GM23338 (cell line): Measurements from ENCODE around the gene ATP9B.

Source experiments
- CREB1 ChIP-seq: fragments of 250-450 bp; sonication (Bioruptor Pico); IDR thresholded peaks from 2 replicates; pipeline ENCODE4 v1.5.0; 2020; ENCODE audit warnings: low read depth, mild to moderate bottlenecking, moderate library complexity
- CTCF ChIP-seq, 2 experiments: fragments of 200-600 bp in 1 of 2; sonication (generic) in 1 of 2; conservative IDR thresholded peaks; 2 replicates each; pipeline versions ENCODE4 v1.5.1 to v1.6.1; 2016 to 2017; ENCODE audit warnings: antibody characterized with exemption in 2 of 2, low read depth in 2 of 2, mild to moderate bottlenecking in 2 of 2, moderate library complexity in 1 of 2
- ETS1 ChIP-seq: IDR thresholded peaks from 2 replicates; pipeline ENCODE4 v1.6.1; 2016; ENCODE audit warnings: antibody characterized with exemption
- EZH2 ChIP-seq: fragments of 200-600 bp; sonication (generic); IDR thresholded peaks from one replicate; pipeline ENCODE4 v1.8.0; 2017; ENCODE audit warnings: antibody characterized with exemption, mild to moderate bottlenecking, low read depth; ENCODE audit not compliant: unreplicated experiment
- EZH2phosphoT487 ChIP-seq: fragments of 200-600 bp; sonication (generic); IDR thresholded peaks from one replicate; pipeline ENCODE4 v1.8.1; 2018; ENCODE audit warnings: antibody characterized with exemption; ENCODE audit not compliant: unreplicated experiment
- POLR2AphosphoS5 ChIP-seq: IDR thresholded peaks from 2 replicates; pipeline ENCODE4 v1.6.1; 2016; ENCODE audit warnings: antibody characterized with exemption, low read depth
- REST ChIP-seq: IDR thresholded peaks from one replicate; pipeline ENCODE4 v1.6.1; 2018; ENCODE audit warnings: antibody characterized with exemption; ENCODE audit not compliant: unreplicated experiment
- ZNF331 ChIP-seq: fragments of 250-450 bp; sonication (Bioruptor Pico); IDR thresholded peaks from 2 replicates; pipeline ENCODE4 v1.5.0; 2020; ENCODE audit warnings: low read depth, mild to moderate bottlenecking, moderate library complexity

- TF ChIP-seq CTCF (conservative IDR thresholded peaks at IDR 0.05; ENCODE audit: low read depth in 2 of 2) (no peak), REST (no peak), EZH2 (no peak), EZH2phosphoT487 (no peak), ETS1 (no peak), POLR2AphosphoS5 (no peak), ZNF331 (CRISPR knock-in tag) (no peak), CREB1 (CRISPR knock-in tag) (no peak)
Measured at GRCh38 chr18:79248495-79249060, 179.4 kb downstream of the ATP9B start.
